ENCODE measurements around the gene SRSF8.
"Not testable (repeated sequence)": the region's sequence is repeated elsewhere in the genome, so short reads cannot be mapped to it uniquely, and the experiment has no call there.

SRSF8 gene

GRCh38 chr11:95042906-95043305 lies 23.8 kb upstream of the SRSF8 start:
- H3K27ac ChIP-seq, result no peak overlapping the region
- TF ChIP-seq ZFX (IDR thresholded peaks at IDR 0.05; ENCODE audit: borderline replicate concordance), result no peak
- TF ChIP-seq, protein P1, sequence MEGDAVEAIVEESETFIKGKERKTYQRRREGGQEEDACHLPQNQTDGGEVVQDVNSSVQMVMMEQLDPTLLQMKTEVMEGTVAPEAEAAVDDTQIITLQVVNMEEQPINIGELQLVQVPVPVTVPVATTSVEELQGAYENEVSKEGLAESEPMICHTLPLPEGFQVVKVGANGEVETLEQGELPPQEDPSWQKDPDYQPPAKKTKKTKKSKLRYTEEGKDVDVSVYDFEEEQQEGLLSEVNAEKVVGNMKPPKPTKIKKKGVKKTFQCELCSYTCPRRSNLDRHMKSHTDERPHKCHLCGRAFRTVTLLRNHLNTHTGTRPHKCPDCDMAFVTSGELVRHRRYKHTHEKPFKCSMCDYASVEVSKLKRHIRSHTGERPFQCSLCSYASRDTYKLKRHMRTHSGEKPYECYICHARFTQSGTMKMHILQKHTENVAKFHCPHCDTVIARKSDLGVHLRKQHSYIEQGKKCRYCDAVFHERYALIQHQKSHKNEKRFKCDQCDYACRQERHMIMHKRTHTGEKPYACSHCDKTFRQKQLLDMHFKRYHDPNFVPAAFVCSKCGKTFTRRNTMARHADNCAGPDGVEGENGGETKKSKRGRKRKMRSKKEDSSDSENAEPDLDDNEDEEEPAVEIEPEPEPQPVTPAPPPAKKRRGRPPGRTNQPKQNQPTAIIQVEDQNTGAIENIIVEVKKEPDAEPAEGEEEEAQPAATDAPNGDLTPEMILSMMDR (IDR thresholded peaks at IDR 0.05), result no peak

- H3K27ac ChIP-seq, result no peak overlapping the region
- TF ChIP-seq, protein P1 (IDR thresholded peaks at IDR 0.05), result no peak
Measured at GRCh38 chr11:95044010-95044409, 22.7 kb upstream of the SRSF8 start.

GRCh38 chr11:95045812-95046211 lies 20.9 kb upstream of the SRSF8 start:
- no peak overlapping the region for H3K27ac ChIP-seq
- no peak for TF ChIP-seq ZFX (IDR thresholded peaks at IDR 0.05; ENCODE audit: borderline replicate concordance)
- TF ChIP-seq, protein P1 (IDR thresholded peaks at IDR 0.05), result no peak

DNA sequence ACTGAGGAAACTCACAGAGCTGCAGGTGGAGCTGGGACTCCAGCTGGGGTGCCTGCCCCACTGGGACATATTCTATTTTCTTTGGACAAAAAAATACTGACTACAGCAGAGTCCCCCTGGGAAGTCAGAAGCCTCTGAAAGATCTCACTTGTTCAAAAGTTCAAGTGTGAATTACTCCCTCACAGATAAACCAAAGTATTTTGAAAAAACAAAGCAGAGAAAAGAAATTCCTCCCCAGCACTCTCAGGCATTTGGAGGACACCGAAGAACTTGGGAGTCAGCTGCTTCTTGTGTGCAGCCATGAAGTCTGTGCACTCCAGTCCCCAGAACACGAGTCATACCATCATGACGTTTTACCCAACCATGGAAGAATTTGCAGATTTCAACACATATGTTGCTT lies 17.6 kb upstream of the SRSF8 start, which contains the start of gene KDM4F:
KDM4F (plus strand) TSS at position 301 of the 400 bp plus-strand sequence.
- not testable (repeated sequence) for H3K27ac ChIP-seq

DNA sequence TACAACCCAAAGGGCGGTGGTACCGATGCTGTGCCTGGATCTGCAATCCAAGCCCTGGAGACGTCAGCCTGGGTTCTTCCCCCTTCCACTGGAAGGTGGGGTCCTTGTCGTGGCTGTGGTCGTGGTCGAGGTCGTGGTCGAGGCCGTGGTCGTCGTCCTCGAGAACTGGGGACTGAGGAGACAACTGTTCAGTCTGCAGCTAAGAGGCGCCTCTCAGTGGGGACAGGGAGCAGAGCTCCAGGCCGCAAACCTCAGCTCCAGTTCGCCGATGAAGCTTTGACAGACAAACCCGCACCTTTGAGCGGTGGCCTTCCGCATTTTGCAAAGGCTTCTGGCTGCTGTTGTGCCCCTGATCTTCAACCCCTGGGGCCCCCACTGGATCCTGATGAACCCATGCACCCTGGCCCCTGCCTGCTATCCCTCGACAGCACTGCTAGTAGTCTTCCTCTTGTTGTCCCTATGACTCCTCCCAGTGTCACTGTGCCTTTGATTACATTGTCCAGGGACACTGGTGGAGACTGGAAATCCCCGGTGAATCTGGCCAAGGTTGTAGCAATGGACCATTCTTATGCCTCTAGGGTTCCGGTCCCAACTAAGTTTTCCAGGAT lies 16.0 kb upstream of the SRSF8 start:
- H3K27ac ChIP-seq, result no peak overlapping the region

DNA sequence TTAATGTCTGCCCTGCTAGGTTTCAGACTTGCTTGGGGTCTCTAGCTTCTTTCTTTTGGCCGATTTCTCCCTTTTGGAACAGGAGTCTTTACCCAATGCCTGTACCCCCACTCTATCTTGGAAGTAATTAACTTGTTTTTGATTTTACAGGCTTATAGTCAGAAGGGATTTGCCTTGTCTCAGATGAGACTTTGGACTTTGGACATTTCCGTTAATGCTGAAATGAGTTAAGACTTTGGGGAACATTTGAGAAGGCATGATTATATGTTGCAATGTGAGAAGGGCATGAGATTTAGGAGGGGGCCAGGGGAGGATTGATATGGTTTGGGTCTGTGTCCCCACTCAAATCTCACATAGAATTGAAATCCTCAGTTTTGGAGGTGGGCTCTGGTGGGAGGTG lies 12.4 kb upstream of the SRSF8 start:
- H3K27ac ChIP-seq, result no peak overlapping the region
- no peak for TF ChIP-seq ZFX (IDR thresholded peaks at IDR 0.05; ENCODE audit: borderline replicate concordance)
- TF ChIP-seq, protein P1 (IDR thresholded peaks at IDR 0.05), result no peak

More for the DNA sequence above, 16.0 kb upstream of the SRSF8 start:
- TF ChIP-seq, protein P1 (IDR thresholded peaks at IDR 0.05), result no peak
- TF ChIP-seq ZFX (IDR thresholded peaks at IDR 0.05; ENCODE audit: borderline replicate concordance), result no peak

GRCh38 chr11:95055283-95055897 lies 11.3 kb upstream of the SRSF8 start:
- no peak overlapping the region for H3K27ac ChIP-seq
- TF ChIP-seq ZFX (IDR thresholded peaks at IDR 0.05; ENCODE audit: borderline replicate concordance), result no peak
- TF ChIP-seq, protein P1 (IDR thresholded peaks at IDR 0.05), result no peak
